ENCODE results near the gene NABP2.

DNA sequence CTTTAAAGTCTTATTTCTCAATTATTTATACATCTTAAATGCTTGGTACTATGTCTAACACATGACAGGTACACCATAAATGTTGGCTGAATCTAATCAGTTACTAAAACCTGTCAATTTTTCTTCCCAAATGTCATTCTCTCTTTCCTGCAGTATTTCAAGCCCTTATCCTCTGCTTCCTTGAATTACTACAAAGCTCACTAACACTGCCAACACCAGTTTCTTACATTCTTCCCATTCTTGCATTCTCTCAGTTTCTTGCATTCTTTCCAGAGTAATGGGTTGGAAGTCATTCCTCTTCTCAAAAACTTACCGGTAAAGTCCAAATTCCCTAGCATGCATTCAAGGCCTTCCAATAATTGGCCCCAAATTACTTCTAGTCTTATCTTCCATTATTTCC is 25.3 kb upstream of the NABP2 start:
- TF ChIP-seq TAF1 (IDR thresholded peaks at IDR 0.05; ENCODE audit: borderline replicate concordance, low read depth, low read length) (no peak), MEF2A (IDR thresholded peaks at IDR 0.05; ENCODE audit: borderline replicate concordance, low read depth) (no peak), EP300 (IDR thresholded peaks at IDR 0.05; ENCODE audit: borderline replicate concordance in 1 of 2, low read depth in 1 of 2, low read length in 1 of 2) (peak in 1 of 2 experiments; percentile 43; a peak in 1 of 4 replicates), JUND (IDR thresholded peaks at IDR 0.05) (peak; percentile 20; the same call in 1 of the 2 replicates), ELF1 (IDR thresholded peaks at IDR 0.05) (no peak), RCOR1 (IDR thresholded peaks at IDR 0.05; ENCODE audit: low read length) (no peak), SMC3 (IDR thresholded peaks at IDR 0.05; ENCODE audit: low read depth, low read length) (no peak)
- TF ChIP-seq, protein P1, sequence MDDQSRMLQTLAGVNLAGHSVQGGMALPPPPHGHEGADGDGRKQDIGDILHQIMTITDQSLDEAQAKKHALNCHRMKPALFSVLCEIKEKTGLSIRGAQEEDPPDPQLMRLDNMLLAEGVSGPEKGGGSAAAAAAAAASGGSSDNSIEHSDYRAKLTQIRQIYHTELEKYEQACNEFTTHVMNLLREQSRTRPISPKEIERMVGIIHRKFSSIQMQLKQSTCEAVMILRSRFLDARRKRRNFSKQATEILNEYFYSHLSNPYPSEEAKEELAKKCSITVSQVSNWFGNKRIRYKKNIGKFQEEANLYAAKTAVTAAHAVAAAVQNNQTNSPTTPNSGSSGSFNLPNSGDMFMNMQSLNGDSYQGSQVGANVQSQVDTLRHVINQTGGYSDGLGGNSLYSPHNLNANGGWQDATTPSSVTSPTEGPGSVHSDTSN (IDR thresholded peaks at IDR 0.05), result peak; percentile 72
- TF ChIP-seq, protein P2, sequence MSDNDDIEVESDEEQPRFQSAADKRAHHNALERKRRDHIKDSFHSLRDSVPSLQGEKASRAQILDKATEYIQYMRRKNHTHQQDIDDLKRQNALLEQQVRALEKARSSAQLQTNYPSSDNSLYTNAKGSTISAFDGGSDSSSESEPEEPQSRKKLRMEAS (IDR thresholded peaks at IDR 0.05; ENCODE audit: low read depth), result no peak
- TF ChIP-seq, protein P3, sequence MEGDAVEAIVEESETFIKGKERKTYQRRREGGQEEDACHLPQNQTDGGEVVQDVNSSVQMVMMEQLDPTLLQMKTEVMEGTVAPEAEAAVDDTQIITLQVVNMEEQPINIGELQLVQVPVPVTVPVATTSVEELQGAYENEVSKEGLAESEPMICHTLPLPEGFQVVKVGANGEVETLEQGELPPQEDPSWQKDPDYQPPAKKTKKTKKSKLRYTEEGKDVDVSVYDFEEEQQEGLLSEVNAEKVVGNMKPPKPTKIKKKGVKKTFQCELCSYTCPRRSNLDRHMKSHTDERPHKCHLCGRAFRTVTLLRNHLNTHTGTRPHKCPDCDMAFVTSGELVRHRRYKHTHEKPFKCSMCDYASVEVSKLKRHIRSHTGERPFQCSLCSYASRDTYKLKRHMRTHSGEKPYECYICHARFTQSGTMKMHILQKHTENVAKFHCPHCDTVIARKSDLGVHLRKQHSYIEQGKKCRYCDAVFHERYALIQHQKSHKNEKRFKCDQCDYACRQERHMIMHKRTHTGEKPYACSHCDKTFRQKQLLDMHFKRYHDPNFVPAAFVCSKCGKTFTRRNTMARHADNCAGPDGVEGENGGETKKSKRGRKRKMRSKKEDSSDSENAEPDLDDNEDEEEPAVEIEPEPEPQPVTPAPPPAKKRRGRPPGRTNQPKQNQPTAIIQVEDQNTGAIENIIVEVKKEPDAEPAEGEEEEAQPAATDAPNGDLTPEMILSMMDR (IDR thresholded peaks at IDR 0.05), result no peak
- TF ChIP-seq, protein P4, sequence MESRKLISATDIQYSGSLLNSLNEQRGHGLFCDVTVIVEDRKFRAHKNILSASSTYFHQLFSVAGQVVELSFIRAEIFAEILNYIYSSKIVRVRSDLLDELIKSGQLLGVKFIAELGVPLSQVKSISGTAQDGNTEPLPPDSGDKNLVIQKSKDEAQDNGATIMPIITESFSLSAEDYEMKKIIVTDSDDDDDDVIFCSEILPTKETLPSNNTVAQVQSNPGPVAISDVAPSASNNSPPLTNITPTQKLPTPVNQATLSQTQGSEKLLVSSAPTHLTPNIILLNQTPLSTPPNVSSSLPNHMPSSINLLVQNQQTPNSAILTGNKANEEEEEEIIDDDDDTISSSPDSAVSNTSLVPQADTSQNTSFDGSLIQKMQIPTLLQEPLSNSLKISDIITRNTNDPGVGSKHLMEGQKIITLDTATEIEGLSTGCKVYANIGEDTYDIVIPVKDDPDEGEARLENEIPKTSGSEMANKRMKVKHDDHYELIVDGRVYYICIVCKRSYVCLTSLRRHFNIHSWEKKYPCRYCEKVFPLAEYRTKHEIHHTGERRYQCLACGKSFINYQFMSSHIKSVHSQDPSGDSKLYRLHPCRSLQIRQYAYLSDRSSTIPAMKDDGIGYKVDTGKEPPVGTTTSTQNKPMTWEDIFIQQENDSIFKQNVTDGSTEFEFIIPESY (IDR thresholded peaks at IDR 0.05; ENCODE audit: borderline replicate concordance, low read depth), result no peak

Data from SK-N-SH (cell line).